SKM-1 treated with dmso at 0.1 percent for 144 hours (cell line): ENCODE results near the gene KRTAP1-1.
"Not testable (repeated sequence)": the region's sequence is repeated elsewhere in the genome, so short reads cannot be mapped to it uniquely, and the experiment has no call there.

ENCODE experiments used
- DNase-seq: peaks from one replicate; lab custom pipeline; 2025; ENCODE audit not compliant: unreplicated experiment; lab: John Stamatoyannopoulos, UW

Gene KRTAP1-1

GRCh38 chr17:41040783-41041571 is at the start of gene KRTAP1-1:
KRTAP1-1 (minus strand) TSS chr17:41041450; CDS start chr17:41041397, 53 bp downstream.
- not testable (repeated sequence) for DNase-seq

GRCh38 chr17:41088760-41089352 is 47.6 kb upstream of the KRTAP1-1 start:
- not testable (repeated sequence) for DNase-seq

- not testable (repeated sequence) for DNase-seq
These were observed 43.0 kb upstream of the KRTAP1-1 start, which contains the start of gene KRTAP4-7 for GRCh38 chr17:41084100-41084856. KRTAP4-7 (plus strand) TSS chr17:41084150; CDS start chr17:41084207, 57 bp downstream.

- not testable (repeated sequence) for DNase-seq
These were observed 42.2 kb upstream of the KRTAP1-1 start for GRCh38 chr17:41083427-41083826.

- DNase-seq = no peak
These were observed 41.4 kb upstream of the KRTAP1-1 start for GRCh38 chr17:41082626-41083025.

- DNase-seq = no peak
These were observed 35.5 kb upstream of the KRTAP1-1 start for GRCh38 chr17:41076788-41077187.

GRCh38 chr17:41073676-41074075 is 32.4 kb upstream of the KRTAP1-1 start:
- DNase-seq = no peak

GRCh38 chr17:41071606-41072360 is 30.5 kb upstream of the KRTAP1-1 start:
- DNase-seq = no peak

GRCh38 chr17:41069031-41069430 is 27.8 kb upstream of the KRTAP1-1 start:
- DNase-seq = no peak

- no peak for DNase-seq
These were observed 26.0 kb upstream of the KRTAP1-1 start for GRCh38 chr17:41067281-41067680.

GRCh38 chr17:41065829-41066624 is 24.8 kb upstream of the KRTAP1-1 start, which contains the start of gene KRTAP2-4:
KRTAP2-4 (minus strand) TSS chr17:41065879; CDS start chr17:41065845, 34 bp downstream.
- DNase-seq = no peak

- not testable (repeated sequence) for DNase-seq
These were observed 23.9 kb upstream of the KRTAP1-1 start for GRCh38 chr17:41065016-41065689.

- DNase-seq = no peak
These were observed 23.1 kb upstream of the KRTAP1-1 start for GRCh38 chr17:41064301-41064700.

GRCh38 chr17:41063449-41063848 is 22.2 kb upstream of the KRTAP1-1 start:
- no peak for DNase-seq

GRCh38 chr17:41061964-41062363 is 20.7 kb upstream of the KRTAP1-1 start:
- DNase-seq = no peak

GRCh38 chr17:41060052-41060604 is 18.9 kb upstream of the KRTAP1-1 start, which contains the start of gene KRTAP2-3:
KRTAP2-3 (minus strand) TSS chr17:41060114; CDS start chr17:41060050, 64 bp downstream.
- no peak for DNase-seq

GRCh38 chr17:41059276-41060051 is 18.2 kb upstream of the KRTAP1-1 start:
- DNase-seq = not testable (repeated sequence)

GRCh38 chr17:41058741-41059140 is 17.5 kb upstream of the KRTAP1-1 start:
- no peak for DNase-seq
